HepG2 (cell line): ENCODE results near the gene MAB21L4. TPM values are rescaled to one million over a fixed set of nuclear protein-coding genes. Genes with fewer than 3 reads are reported as not detected.

Experiments
- ATAC-seq: fragments of 200-7000 bp; cut with Tn5 transposase; 3 replicates; pipeline ENCODE4 v1.9.1; 2020; ENCODE audit warnings: mild to moderate bottlenecking, moderate library complexity
- BruUV-seq: library from RNA; stranded (reverse); fragments of 400-500 nt; replicated peaks from 2 replicates; lab custom pipeline; 2021; lab: Mats Ljungman, UMichigan
- CTCF ChIA-PET: fragments of 300-600 bp; formaldehyde crosslinking; extraction: SDS; loops from one replicate; lab custom pipeline; 2021; ENCODE audit warnings: low total read pairs, inconsistent platforms, low intra/inter-chr PET ratio; lab: Yijun Ruan, JAX
- POLR2A ChIA-PET: fragments of 350-600 bp; sonication (Branson Sonifier 250); formaldehyde crosslinking; loops from one replicate; lab custom pipeline; 2020; ENCODE audit warnings: antibody characterized with exemption, inconsistent platforms; lab: Yijun Ruan, JAX
- DNase-seq: peaks from one replicate; pipeline ENCODE4 v3.0.0-alpha.2; 2015; ENCODE audit warnings: low spot score
- FAIRE-seq: peaks from 3 replicates; lab custom pipeline; 2011; peaks lifted over from hg19 to GRCh38; lab: Jason Lieb, UNC
- H2AFZ ChIP-seq: one replicate; pipeline ENCODE4 v1.6.1; 2011; ENCODE audit warnings: low read length, inconsistent platforms
- H3K27ac ChIP-seq: fragments of 300-600 bp; 3 replicates; pipeline ENCODE4 v1.8.0; 2011; ENCODE audit warnings: mixed run types, mild to moderate bottlenecking, mixed read lengths, low read length, inconsistent platforms; ENCODE audit not compliant: insufficient read depth; ENCODE audit errors: extremely low read length
- H3K27me3 ChIP-seq, 2 experiments: fragments of 200-600 bp in 1 of 2; 2 replicates in 1 of 2; 3 replicates in 1 of 2; pipeline versions ENCODE4 v1.6.0 to v1.8.0; 2011; ENCODE audit warnings: low read length in 2 of 2, mild to moderate bottlenecking in 2 of 2, moderate library complexity in 2 of 2, inconsistent platforms in 1 of 2; ENCODE audit not compliant: insufficient read depth in 2 of 2, control insufficient read depth in 1 of 2
- H3K36me3 ChIP-seq, 2 experiments: fragments of 200-600 bp in 1 of 2; replicated peaks in 1 of 2; 2 replicates in 1 of 2; 3 replicates in 1 of 2; pipeline versions ENCODE4 v1.5.1 to v1.8.0; 2011; ENCODE audit warnings: low read length in 2 of 2, inconsistent platforms in 1 of 2; ENCODE audit not compliant: insufficient read depth in 2 of 2, control insufficient read depth in 1 of 2
- H3K4me1 ChIP-seq: 2 replicates; pipeline ENCODE4 v1.5.1; 2012; ENCODE audit warnings: low read length, inconsistent platforms; ENCODE audit not compliant: insufficient read depth
- H3K4me2 ChIP-seq: 2 replicates; pipeline ENCODE4 v1.6.0; 2011; ENCODE audit warnings: low read depth, low read length, inconsistent platforms
- H3K4me3 ChIP-seq, 3 experiments: fragments of 200-600 bp in 1 of 3; sonication (generic), shearing (Covaris generic) in 1 of 3; replicated peaks in 1 of 3; 2 replicates each; pipeline ENCODE4 v1.5.1; 2011 to 2016; ENCODE audit warnings: low read length in 3 of 3, inconsistent platforms in 2 of 3, low read depth in 2 of 3, mild to moderate bottlenecking in 2 of 3, control low read depth in 1 of 3, mixed read lengths in 1 of 3; ENCODE audit not compliant: insufficient read depth in 1 of 3
- H3K79me2 ChIP-seq: one replicate; pipeline ENCODE4 v1.6.1; 2011; ENCODE audit warnings: low read length, inconsistent platforms; ENCODE audit not compliant: insufficient read depth
- H3K9ac ChIP-seq: 2 replicates; pipeline ENCODE4 v1.6.0; 2011; ENCODE audit warnings: mild to moderate bottlenecking, low read depth, low read length, inconsistent platforms; ENCODE audit not compliant: insufficient read depth
- H3K9me3 ChIP-seq: 2 replicates; pipeline ENCODE4 v1.5.1; 2012; ENCODE audit warnings: mild to moderate bottlenecking, low read length
- H4K20me1 ChIP-seq: 2 replicates; pipeline ENCODE4 v1.6.0; 2011; ENCODE audit warnings: inconsistent platforms, mild to moderate bottlenecking, low read length, moderate library complexity; ENCODE audit not compliant: insufficient read depth
- MYC ChIP-seq: sonication (generic); formaldehyde crosslinking; IDR thresholded peaks from 2 replicates; pipeline ENCODE4 v1.9.0; 2021; ENCODE audit warnings: missing genetic modification reagents, borderline replicate concordance
- POGZ ChIP-seq: sonication (generic); formaldehyde crosslinking; IDR thresholded peaks from 2 replicates; pipeline ENCODE4 v1.4.0; 2020; ENCODE audit warnings: mild to moderate bottlenecking, missing genetic modification reagents
- SNRNP70 ChIP-seq: fragments of 200-400 bp; formaldehyde crosslinking; IDR thresholded peaks from 2 replicates; pipeline ENCODE4 v1.6.1; 2017; ENCODE audit warnings: mild to moderate bottlenecking, low read depth, low read length, moderate library complexity
- STAG1 ChIP-seq: sonication (generic); formaldehyde crosslinking; IDR thresholded peaks from 2 replicates; pipeline ENCODE4 v1.4.0; 2020; ENCODE audit warnings: missing genetic modification reagents
- ZBTB38 ChIP-seq: sonication (generic); formaldehyde crosslinking; IDR thresholded peaks from 2 replicates; pipeline ENCODE4 v1.5.1; 2020; ENCODE audit warnings: mild to moderate bottlenecking, missing genetic modification reagents
- ZFP62 ChIP-seq: sonication (generic); formaldehyde crosslinking; IDR thresholded peaks from 2 replicates; pipeline ENCODE4 v1.4.0; 2020; ENCODE audit warnings: missing genetic modification reagents
- WGBS: methylation state at CpG from one replicate; pipeline ENCODE4 v1.1.6; 2017; ENCODE audit warnings: low lambda C conversion rate; 5-methylcytosine and 5-hydroxymethylcytosine counted together
- in situ Hi-C: cut with HindIII; loops from 2 replicates; pipeline ENCODE4 v1.10.0; 2017; ENCODE audit warnings: low pct_unique_long_range_greater_than_20kb; ENCODE audit not compliant: extremely low pct_ligation_motif_present
- intact Hi-C: fragments of 100-400 bp; cut with micrococcal nuclease; formaldehyde crosslinking; loops from one replicate; pipeline ENCODE4 v1.10.0; 2022; ENCODE audit not compliant: unreplicated experiment
- polyA plus RNA-seq, 8 experiments: library from polyadenylated mRNA; depleted of rRNA in 3 of 8; stranded (reverse) in 7 of 8; unstranded in 1 of 8; fragments of >200 nt; fragmentation: Illumina TruSeq in 4 of 8; extraction: Trizol in 4 of 8; gene quantifications; 2 replicates each; pipeline versions ENCODE4 v1.2.1 to v1.2.3, GENCODE V29; 2011 to 2016; ENCODE audit warnings: low read depth in 4 of 8, missing spikeins in 1 of 8, mixed read lengths in 1 of 8; ENCODE audit not compliant: insufficient read depth in 1 of 8
- total RNA-seq, 5 experiments: library from RNA; depleted of rRNA; stranded (reverse); fragments of >200 nt; fragmentation: Illumina TruSeq; extraction: Trizol; gene quantifications; 2 replicates each; pipeline ENCODE4 v1.2.3, GENCODE V29; 2016; ENCODE audit warnings: low read depth in 1 of 5
- TF ChIP-seq, protein P1 (sequence below): sonication (generic); formaldehyde crosslinking; IDR thresholded peaks from 2 replicates; pipeline ENCODE4 v1.8.1; 2023; ENCODE audit warnings: mild to moderate bottlenecking, missing genetic modification reagents
- TF ChIP-seq, protein P2 (sequence below): sonication (generic); formaldehyde crosslinking; IDR thresholded peaks from 2 replicates; pipeline ENCODE4 v1.4.0; 2020; ENCODE audit warnings: missing genetic modification reagents
- TF ChIP-seq, protein P3 (sequence below): sonication (generic); formaldehyde crosslinking; IDR thresholded peaks from 2 replicates; pipeline ENCODE4 v1.8.1; 2023; ENCODE audit warnings: mild to moderate bottlenecking, missing genetic modification reagents, borderline replicate concordance
- TF ChIP-seq, protein P4 (sequence below): sonication (generic); formaldehyde crosslinking; IDR thresholded peaks from 2 replicates; pipeline ENCODE4 v1.5.0; 2020; ENCODE audit warnings: mild to moderate bottlenecking, missing genetic modification reagents, moderate library complexity
- TF ChIP-seq, protein P5 (sequence below): sonication (generic); formaldehyde crosslinking; IDR thresholded peaks from 2 replicates; pipeline ENCODE4 v1.4.0; 2020; ENCODE audit warnings: missing genetic modification reagents

Gene MAB21L4
- total and polyA plus RNA-seq, 2 of the 13 experiments (the other 11 are each of a cell fraction or from before 2014, with no cell fraction given): 3.0 to 14.0 TPM

DNA sequence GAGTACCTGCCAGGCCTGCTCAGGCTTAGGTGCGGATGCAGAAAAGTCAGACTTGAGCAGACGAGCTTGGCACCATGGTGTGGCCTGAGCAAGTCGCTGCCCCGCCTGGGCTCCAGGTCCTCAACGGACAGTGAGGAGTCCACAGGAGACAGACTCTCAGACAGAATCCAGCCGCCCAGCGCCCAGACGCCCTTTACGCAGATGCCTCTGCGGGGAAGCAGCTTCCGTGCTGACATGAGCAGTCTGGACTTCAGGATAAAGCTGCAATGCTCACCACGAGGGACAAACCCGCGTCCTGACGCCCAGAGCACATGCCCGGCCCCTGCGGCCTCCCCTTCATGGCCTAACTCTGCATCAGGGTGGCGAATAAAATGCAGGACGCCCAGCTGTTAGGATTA lies 3.5 kb upstream of the MAB21L4 start:
- Histone ChIP-seq H3K4me2 (no peak overlapping the region), H3K27me3 (peaks cover 4 to 31% of the 10 kb centered on the region in 2 experiments; a peak in 4 of 5 replicates), H3K4me1 (peaks cover 64% of the 10 kb centered on the region), H3K27ac (no peak overlapping the region), H3K4me3 (no peak overlapping the region), H3K9me3 (no peaks in the 10 kb centered on the region), H3K36me3 (no peaks in the 10 kb centered on the region), H3K79me2 (no peaks in the 10 kb centered on the region), H2AFZ (no peak overlapping the region), H3K9ac (no peak overlapping the region), H4K20me1 (no peaks in the 10 kb centered on the region)
- ChIA-PET CTCF (no interaction called here), POLR2A (interaction anchor here (3.6 to 4.2 kb wide), 2 partner anchors 23 to 42 kb away, joined by 25 to 37 read pairs; no protein-coding TSS in a partner anchor)
- FAIRE-seq (no peak), ATAC-seq (no peak), DNase-seq (no peak)
- TF ChIP-seq ZFP62 (CRISPR knock-in tag) (no peak), SNRNP70 (no peak), ZBTB38 (CRISPR knock-in tag) (0 out of 2 replicates have a peak, but pooled peaks have one; percentile 25)
- TF ChIP-seq, protein P1, sequence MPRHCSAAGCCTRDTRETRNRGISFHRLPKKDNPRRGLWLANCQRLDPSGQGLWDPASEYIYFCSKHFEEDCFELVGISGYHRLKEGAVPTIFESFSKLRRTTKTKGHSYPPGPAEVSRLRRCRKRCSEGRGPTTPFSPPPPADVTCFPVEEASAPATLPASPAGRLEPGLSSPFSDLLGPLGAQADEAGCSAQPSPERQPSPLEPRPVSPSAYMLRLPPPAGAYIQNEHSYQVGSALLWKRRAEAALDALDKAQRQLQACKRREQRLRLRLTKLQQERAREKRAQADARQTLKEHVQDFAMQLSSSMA (CRISPR knock-in tag): no peak
- no TSS peak for BruUV-seq
- intact Hi-C loops: no loop called here
- WGBS: 70% methylated on average over 18 of the region's 19 CpGs
- in situ Hi-C loops: no loop called here

DNA sequence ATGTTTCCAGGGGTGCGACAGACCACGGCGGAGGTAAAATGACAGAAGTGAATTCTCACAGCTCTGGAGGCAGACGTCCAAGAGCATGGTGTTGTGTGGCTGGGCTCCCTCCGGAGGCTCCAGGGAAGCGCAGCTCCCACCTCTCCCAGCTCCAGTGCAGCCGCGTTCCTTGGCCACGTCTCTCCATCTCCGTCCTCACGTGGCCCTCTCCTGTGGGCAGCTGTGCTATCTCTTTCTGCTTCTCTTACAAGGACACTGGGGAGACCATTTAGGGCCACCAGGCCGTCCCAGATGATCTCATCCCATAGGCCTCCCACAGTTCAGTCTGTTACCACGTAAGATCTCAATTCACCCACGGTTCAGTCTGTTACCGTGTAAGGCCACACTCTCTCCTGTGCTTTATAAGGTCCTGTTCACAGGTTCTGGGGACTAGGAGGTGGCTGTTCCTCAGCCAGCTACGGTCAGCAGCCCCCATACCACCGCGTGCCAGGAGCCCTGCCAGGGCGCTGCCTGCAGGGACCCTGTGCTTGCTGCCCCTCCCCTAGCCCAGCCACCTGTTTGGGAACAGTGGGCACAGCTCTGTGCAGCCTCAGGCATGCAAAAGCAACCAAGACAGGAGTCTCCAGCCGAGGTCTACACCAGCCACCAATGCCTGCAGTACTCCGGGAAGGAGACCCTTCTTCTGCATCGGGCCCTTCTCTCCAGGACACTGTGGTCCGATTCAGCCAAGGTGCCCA lies 2.9 kb upstream of the MAB21L4 start:
- ATAC-seq: peak; percentile 18
- H3K27ac ChIP-seq: no peak overlapping the region
- no peak overlapping the region for H3K4me2 ChIP-seq
- H3K36me3 ChIP-seq: no peaks in the 10 kb centered on the region
- H4K20me1 ChIP-seq: no peaks in the 10 kb centered on the region
- FAIRE-seq: no peak
- WGBS: 65% methylated on average over 17 of the region's 23 CpGs
- H2AFZ ChIP-seq: peak overlapping the region; percentile 17
- peaks cover 2 to 26% of the 10 kb centered on the region in 2 experiments; a peak in 4 of 5 replicates for H3K27me3 ChIP-seq
- DNase-seq: no peak
- BruUV-seq: no TSS peak
- H3K79me2 ChIP-seq: no peaks in the 10 kb centered on the region
- no peaks in the 10 kb centered on the region for H3K9me3 ChIP-seq
- intact Hi-C loops (loop anchor here (1.0 kb wide), 1 partner anchor 48 kb away; no protein-coding TSS in a partner anchor), in situ Hi-C loops (no loop called here)
- ChIA-PET POLR2A (interaction anchor here (3.6 to 4.2 kb wide), 2 partner anchors 23 to 41 kb away, joined by 25 to 37 read pairs; no protein-coding TSS in a partner anchor), CTCF (no interaction called here)
- peaks cover 67% of the 10 kb centered on the region for H3K4me1 ChIP-seq
- H3K9ac ChIP-seq: no peak overlapping the region
- H3K4me3 ChIP-seq: no peak overlapping the region
- TF ChIP-seq, protein P2, sequence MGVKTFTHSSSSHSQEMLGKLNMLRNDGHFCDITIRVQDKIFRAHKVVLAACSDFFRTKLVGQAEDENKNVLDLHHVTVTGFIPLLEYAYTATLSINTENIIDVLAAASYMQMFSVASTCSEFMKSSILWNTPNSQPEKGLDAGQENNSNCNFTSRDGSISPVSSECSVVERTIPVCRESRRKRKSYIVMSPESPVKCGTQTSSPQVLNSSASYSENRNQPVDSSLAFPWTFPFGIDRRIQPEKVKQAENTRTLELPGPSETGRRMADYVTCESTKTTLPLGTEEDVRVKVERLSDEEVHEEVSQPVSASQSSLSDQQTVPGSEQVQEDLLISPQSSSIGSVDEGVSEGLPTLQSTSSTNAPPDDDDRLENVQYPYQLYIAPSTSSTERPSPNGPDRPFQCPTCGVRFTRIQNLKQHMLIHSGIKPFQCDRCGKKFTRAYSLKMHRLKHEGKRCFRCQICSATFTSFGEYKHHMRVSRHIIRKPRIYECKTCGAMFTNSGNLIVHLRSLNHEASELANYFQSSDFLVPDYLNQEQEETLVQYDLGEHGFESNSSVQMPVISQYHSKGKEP (CRISPR knock-in tag): no peak
- TF ChIP-seq MYC (CRISPR knock-in tag): 0 out of 2 replicates have a peak, but pooled peaks have one; percentile 17
- TF ChIP-seq, protein P3, sequence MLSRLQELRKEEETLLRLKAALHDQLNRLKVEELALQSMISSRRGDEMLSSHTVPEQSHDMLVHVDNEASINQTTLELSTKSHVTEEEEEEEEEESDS (CRISPR knock-in tag): 0 out of 2 replicates have a peak, but pooled peaks have one; percentile 31
- no peak for TF ChIP-seq POGZ (CRISPR knock-in tag)
- TF ChIP-seq, protein P4, sequence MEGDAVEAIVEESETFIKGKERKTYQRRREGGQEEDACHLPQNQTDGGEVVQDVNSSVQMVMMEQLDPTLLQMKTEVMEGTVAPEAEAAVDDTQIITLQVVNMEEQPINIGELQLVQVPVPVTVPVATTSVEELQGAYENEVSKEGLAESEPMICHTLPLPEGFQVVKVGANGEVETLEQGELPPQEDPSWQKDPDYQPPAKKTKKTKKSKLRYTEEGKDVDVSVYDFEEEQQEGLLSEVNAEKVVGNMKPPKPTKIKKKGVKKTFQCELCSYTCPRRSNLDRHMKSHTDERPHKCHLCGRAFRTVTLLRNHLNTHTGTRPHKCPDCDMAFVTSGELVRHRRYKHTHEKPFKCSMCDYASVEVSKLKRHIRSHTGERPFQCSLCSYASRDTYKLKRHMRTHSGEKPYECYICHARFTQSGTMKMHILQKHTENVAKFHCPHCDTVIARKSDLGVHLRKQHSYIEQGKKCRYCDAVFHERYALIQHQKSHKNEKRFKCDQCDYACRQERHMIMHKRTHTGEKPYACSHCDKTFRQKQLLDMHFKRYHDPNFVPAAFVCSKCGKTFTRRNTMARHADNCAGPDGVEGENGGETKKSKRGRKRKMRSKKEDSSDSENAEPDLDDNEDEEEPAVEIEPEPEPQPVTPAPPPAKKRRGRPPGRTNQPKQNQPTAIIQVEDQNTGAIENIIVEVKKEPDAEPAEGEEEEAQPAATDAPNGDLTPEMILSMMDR (CRISPR knock-in tag): peak; percentile 67
- peak; percentile 73 for TF ChIP-seq STAG1 (CRISPR knock-in tag)
- TF ChIP-seq, protein P5, sequence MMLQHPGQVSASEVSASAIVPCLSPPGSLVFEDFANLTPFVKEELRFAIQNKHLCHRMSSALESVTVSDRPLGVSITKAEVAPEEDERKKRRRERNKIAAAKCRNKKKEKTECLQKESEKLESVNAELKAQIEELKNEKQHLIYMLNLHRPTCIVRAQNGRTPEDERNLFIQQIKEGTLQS (CRISPR knock-in tag): no peak
